ENCODE data around the gene CDK2AP2. TPM values are rescaled to one million over a fixed set of nuclear protein-coding genes. Genes with fewer than 3 reads are reported as not detected.

Gene CDK2AP2
- total and polyA plus RNA-seq, 2 experiments from 2014 or later, result 48.6 to 120 TPM

- H3K4me3 ChIP-seq, result no peak overlapping the region
- DNase-seq (ENCODE audit: low spot score), result no peak
- H3K4me2 ChIP-seq, result no peak overlapping the region
Observed at GRCh38 chr11:67466962-67467771, 40.8 kb downstream of the CDK2AP2 start.

More at GRCh38 chr11:67466962-67467771, 40.8 kb downstream of the CDK2AP2 start:
- Histone ChIP-seq H3K36me3 (ENCODE audit: insufficient read depth) (no peaks in the 10 kb centered on the region), H3K27ac (ENCODE audit: low read depth) (no peak overlapping the region), H4K20me1 (replicated peaks; ENCODE audit: insufficient read depth) (no peaks in the 10 kb centered on the region), H3F3A (replicated peaks; ENCODE audit: low read depth) (no peaks in the 10 kb centered on the region), H3K9me2 (ENCODE audit: insufficient read depth) (no peaks in the 10 kb centered on the region), H3K4me1 (ENCODE audit: insufficient read depth) (peaks cover 13% of the 10 kb centered on the region; the same call in 1 of the 2 replicates), H3K79me2 (replicated peaks; ENCODE audit: insufficient read depth) (peaks cover 9% of the 10 kb centered on the region; the same call in 1 of the 2 replicates), H2AFZ (no peak overlapping the region), H3K27me3 (ENCODE audit: insufficient read depth) (no peaks in the 10 kb centered on the region)
- peak overlapping the region; percentile 65 for H3K27ac Mint-ChIP-seq
- ATAC-seq, result no peak
- TF ChIP-seq POLR2AphosphoS5 (IDR thresholded peaks at IDR 0.05; ENCODE audit: low read depth) (0 out of 2 replicates have a peak, but pooled peaks have one; percentile 15), ZNF462 (CRISPR knock-in tag; IDR thresholded peaks at IDR 0.05) (no peak)
- no peaks in the 10 kb centered on the region; the same call in 2 of the 3 replicates for H3K36me3 Mint-ChIP-seq (ENCODE audit: low read depth)
- peaks cover 20% of the 10 kb centered on the region for H3K27me3 Mint-ChIP-seq (ENCODE audit: insufficient read depth, low read depth, poor library complexity)
- peaks cover 15% of the 10 kb centered on the region for H3K4me1 Mint-ChIP-seq
- H3K4me3 Mint-ChIP-seq, result peak overlapping the region; percentile 88
- no peaks in the 10 kb centered on the region for H3K9me3 Mint-ChIP-seq

Data from GM23338 (cell line).